Keratinocyte (primary cell): ENCODE measurements around the gene COL1A2. TPM values are rescaled to one million over a fixed set of nuclear protein-coding genes. Genes with fewer than 3 reads are reported as not detected.

Source experiments
- DNase-seq: peaks from one replicate; pipeline ENCODE4 v3.0.0-alpha.2; 2011; ENCODE audit warnings: low read depth, missing footprints, low spot score
- FAIRE-seq: peaks from 2 replicates; lab custom pipeline; 2011; peaks lifted over from hg19 to GRCh38; lab: Jason Lieb, UNC
- H2AFZ ChIP-seq: 2 replicates; pipeline ENCODE4 v1.6.0; 2012; ENCODE audit warnings: low read length, control low read depth, inconsistent platforms; ENCODE audit not compliant: control insufficient read depth
- H3K27ac ChIP-seq: 2 replicates; pipeline ENCODE4 v1.5.1; 2011; ENCODE audit warnings: low read length; ENCODE audit not compliant: control insufficient read depth, insufficient read depth
- H3K27me3 ChIP-seq: 3 replicates; pipeline ENCODE4 v1.6.0; 2011; ENCODE audit warnings: low read length; ENCODE audit not compliant: control insufficient read depth, insufficient read depth; ENCODE audit errors: extremely low read depth
- H3K36me3 ChIP-seq, 2 experiments: 2 replicates in 1 of 2; 3 replicates in 1 of 2; pipeline ENCODE4 v1.5.1; 2011; ENCODE audit warnings: low read length in 2 of 2, mild to moderate bottlenecking in 1 of 2; ENCODE audit not compliant: control insufficient read depth in 2 of 2, insufficient read depth in 2 of 2; ENCODE audit errors: extremely low read depth in 1 of 2
- H3K4me1 ChIP-seq: 3 replicates; pipeline ENCODE4 v1.5.1; 2011; ENCODE audit warnings: low read length; ENCODE audit not compliant: control insufficient read depth, insufficient read depth; ENCODE audit errors: extremely low read depth
- H3K4me2 ChIP-seq: 3 replicates; pipeline ENCODE4 v1.6.0; 2011; ENCODE audit warnings: low read depth, low read length; ENCODE audit not compliant: control insufficient read depth, insufficient read depth; ENCODE audit errors: extremely low read depth
- H3K4me3 ChIP-seq, 3 experiments: fragments of 200-600 bp in 1 of 3; sonication (generic) in 1 of 3; 2 replicates in 2 of 3; 3 replicates in 1 of 3; pipeline ENCODE4 v1.5.1; 2011 to 2016; ENCODE audit warnings: low read length in 3 of 3, mild to moderate bottlenecking in 3 of 3, control low read depth in 2 of 3, inconsistent platforms in 1 of 3, low read depth in 1 of 3, mixed read lengths in 1 of 3, mixed run types in 1 of 3, moderate library complexity in 1 of 3; ENCODE audit not compliant: control insufficient read depth in 2 of 3, insufficient read depth in 2 of 3; ENCODE audit errors: extremely low read depth in 1 of 3
- H3K79me2 ChIP-seq: 2 replicates; pipeline ENCODE4 v1.6.0; 2012; ENCODE audit warnings: low read length; ENCODE audit not compliant: control insufficient read depth, insufficient read depth
- H3K9ac ChIP-seq: 3 replicates; pipeline ENCODE4 v1.6.0; 2011; ENCODE audit warnings: low read length; ENCODE audit not compliant: control insufficient read depth, insufficient read depth; ENCODE audit errors: extremely low read depth
- H3K9me1 ChIP-seq: 3 replicates; pipeline ENCODE4 v1.6.0; 2011; ENCODE audit warnings: low read length; ENCODE audit not compliant: control insufficient read depth, insufficient read depth; ENCODE audit errors: extremely low read depth
- H3K9me3 ChIP-seq: 2 replicates; pipeline ENCODE4 v1.5.1; 2012; ENCODE audit warnings: low read depth, low read length; ENCODE audit not compliant: control insufficient read depth
- H4K20me1 ChIP-seq: 3 replicates; pipeline ENCODE4 v1.6.0; 2011; ENCODE audit warnings: low read length; ENCODE audit not compliant: control insufficient read depth, insufficient read depth; ENCODE audit errors: extremely low read depth
- EZH2 ChIP-seq: IDR thresholded peaks from one replicate; pipeline ENCODE4 v1.6.1; 2012; ENCODE audit warnings: inconsistent platforms, mild to moderate bottlenecking, low read length, moderate library complexity
- dilution Hi-C: fragments of 300-500 bp; cut with MboI; formaldehyde crosslinking; loops from one replicate; pipeline ENCODE4 v1.7.0; 2020; ENCODE audit warnings: low sequenced_read_pairs; ENCODE audit not compliant: extremely low pct_ligation_motif_present
- polyA plus RNA-seq, 5 experiments: library from polyadenylated mRNA; depleted of rRNA in 3 of 5; stranded (reverse) in 3 of 5; stranded (forward) in 1 of 5; unstranded in 1 of 5; fragments of >200 nt; gene quantifications; 1 replicate in 1 of 5; 2 replicates in 3 of 5; 3 replicates in 1 of 5; pipeline versions ENCODE4 v1.2.1 to v1.2.3, GENCODE V29; 2011 to 2012; ENCODE audit warnings: missing spikeins in 2 of 5, low read depth in 1 of 5, low replicate concordance in 1 of 5
- TF ChIP-seq, protein P1 (sequence below), 3 experiments: IDR thresholded peaks in 1 of 3; conservative IDR thresholded peaks in 1 of 3; optimal IDR thresholded peaks in 1 of 3; 2 replicates in 2 of 3; 3 replicates in 1 of 3; pipeline versions ENCODE3 to v1.5.1; 2011; ENCODE audit warnings: low read length in 3 of 3, mild to moderate bottlenecking in 3 of 3, moderate library complexity in 2 of 3, control low read depth in 1 of 3, inconsistent platforms in 1 of 3; ENCODE audit not compliant: insufficient read depth in 2 of 3; ENCODE audit errors: extremely low read depth in 1 of 3

Gene COL1A2
- polyA plus RNA-seq, 1 donor (not counting 4 experiments of a cell fraction or from before 2014, with no cell fraction given), result 0.13 TPM

- Histone ChIP-seq H3K4me2 (no peak overlapping the region), H2AFZ (no peak overlapping the region), H3K4me1 (no peaks in the 10 kb centered on the region), H3K79me2 (no peaks in the 10 kb centered on the region), H3K9ac (no peak overlapping the region), H3K4me3 (no peak overlapping the region), H3K27ac (no peak overlapping the region), H3K9me3 (no peaks in the 10 kb centered on the region), H3K9me1 (no peaks in the 10 kb centered on the region), H4K20me1 (no peaks in the 10 kb centered on the region), H3K36me3 (no peaks in the 10 kb centered on the region), H3K27me3 (no peaks in the 10 kb centered on the region)
- FAIRE-seq, result no peak
- no peak for DNase-seq
- TF ChIP-seq, protein P1, sequence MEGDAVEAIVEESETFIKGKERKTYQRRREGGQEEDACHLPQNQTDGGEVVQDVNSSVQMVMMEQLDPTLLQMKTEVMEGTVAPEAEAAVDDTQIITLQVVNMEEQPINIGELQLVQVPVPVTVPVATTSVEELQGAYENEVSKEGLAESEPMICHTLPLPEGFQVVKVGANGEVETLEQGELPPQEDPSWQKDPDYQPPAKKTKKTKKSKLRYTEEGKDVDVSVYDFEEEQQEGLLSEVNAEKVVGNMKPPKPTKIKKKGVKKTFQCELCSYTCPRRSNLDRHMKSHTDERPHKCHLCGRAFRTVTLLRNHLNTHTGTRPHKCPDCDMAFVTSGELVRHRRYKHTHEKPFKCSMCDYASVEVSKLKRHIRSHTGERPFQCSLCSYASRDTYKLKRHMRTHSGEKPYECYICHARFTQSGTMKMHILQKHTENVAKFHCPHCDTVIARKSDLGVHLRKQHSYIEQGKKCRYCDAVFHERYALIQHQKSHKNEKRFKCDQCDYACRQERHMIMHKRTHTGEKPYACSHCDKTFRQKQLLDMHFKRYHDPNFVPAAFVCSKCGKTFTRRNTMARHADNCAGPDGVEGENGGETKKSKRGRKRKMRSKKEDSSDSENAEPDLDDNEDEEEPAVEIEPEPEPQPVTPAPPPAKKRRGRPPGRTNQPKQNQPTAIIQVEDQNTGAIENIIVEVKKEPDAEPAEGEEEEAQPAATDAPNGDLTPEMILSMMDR (optimal IDR thresholded peaks at IDR 0.05 in 1 of 3, IDR thresholded peaks at IDR 0.05 in 1 of 3, conservative IDR thresholded peaks at IDR 0.05 in 1 of 3; ENCODE audit: extremely low read depth in 1 of 3, insufficient read depth in 2 of 3, low read length in 3 of 3), result no peak
- TF ChIP-seq EZH2, result no peak
- dilution Hi-C loops, result no loop called here
Measured at GRCh38 chr7:94351703-94352102, 43.0 kb upstream of the COL1A2 start.

GRCh38 chr7:94352887-94353286, 41.8 kb upstream of the COL1A2 start:
- dilution Hi-C loops, result no loop called here
- no peaks in the 10 kb centered on the region for H3K36me3 ChIP-seq
- TF ChIP-seq, protein P1 (optimal IDR thresholded peaks at IDR 0.05 in 1 of 3, IDR thresholded peaks at IDR 0.05 in 1 of 3, conservative IDR thresholded peaks at IDR 0.05 in 1 of 3; ENCODE audit: extremely low read depth in 1 of 3, insufficient read depth in 2 of 3, low read length in 3 of 3), result no peak
- no peak for TF ChIP-seq EZH2
- no peak overlapping the region for H3K27ac ChIP-seq
- peak overlapping the region; percentile 73 for H2AFZ ChIP-seq
- H3K9me3 ChIP-seq, result no peaks in the 10 kb centered on the region
- peak overlapping the region; percentile 20 for H3K4me2 ChIP-seq
- DNase-seq (no peak), FAIRE-seq (no peak)
- H3K9ac ChIP-seq, result no peak overlapping the region
- H3K4me3 ChIP-seq, result no peak overlapping the region
- no peaks in the 10 kb centered on the region for H3K4me1 ChIP-seq
- no peaks in the 10 kb centered on the region for H3K9me1 ChIP-seq
- no peaks in the 10 kb centered on the region for H4K20me1 ChIP-seq
- H3K27me3 ChIP-seq, result no peaks in the 10 kb centered on the region
- no peaks in the 10 kb centered on the region for H3K79me2 ChIP-seq
